Stimulated activated CD4-positive, alpha-beta T cell treated with anti-CD3 and anti-CD28 coated beads, Interleukin-1b, Interleukin-23, amount 100 ng/mL, for 48 hours (primary cell): ENCODE data around the gene CDKAL1.

ENCODE experiments used
- DNase-seq: peaks from one replicate; pipeline ENCODE4 v3.0.0-alpha.2; 2020

CDKAL1 gene

GRCh38 chr6:20933057-20933788, 399.0 kb downstream of the CDKAL1 start:
- no peak for DNase-seq

DNA sequence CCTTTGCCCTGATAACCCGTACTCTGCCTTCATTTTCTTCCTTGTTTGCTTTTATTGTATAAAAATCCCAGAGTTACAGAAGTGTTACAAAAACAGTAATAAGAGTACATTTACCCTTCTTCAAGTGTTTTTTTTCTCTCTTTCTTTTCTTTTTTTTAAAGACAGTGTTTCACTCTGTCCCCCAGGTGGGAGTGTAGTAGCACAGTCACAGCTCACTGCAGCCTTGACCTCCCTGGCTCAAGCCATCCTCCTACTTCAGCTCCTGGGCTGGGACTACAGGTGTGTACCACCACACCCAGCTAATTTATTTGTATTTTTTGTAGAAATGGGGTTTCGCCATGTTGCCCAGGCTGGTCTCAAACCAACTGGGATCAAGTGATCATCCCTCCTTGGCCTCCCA, 402.7 kb downstream of the CDKAL1 start:
- no peak for DNase-seq

GRCh38 chr6:20939161-20939775, 405.0 kb downstream of the CDKAL1 start:
- DNase-seq, result no peak

DNA sequence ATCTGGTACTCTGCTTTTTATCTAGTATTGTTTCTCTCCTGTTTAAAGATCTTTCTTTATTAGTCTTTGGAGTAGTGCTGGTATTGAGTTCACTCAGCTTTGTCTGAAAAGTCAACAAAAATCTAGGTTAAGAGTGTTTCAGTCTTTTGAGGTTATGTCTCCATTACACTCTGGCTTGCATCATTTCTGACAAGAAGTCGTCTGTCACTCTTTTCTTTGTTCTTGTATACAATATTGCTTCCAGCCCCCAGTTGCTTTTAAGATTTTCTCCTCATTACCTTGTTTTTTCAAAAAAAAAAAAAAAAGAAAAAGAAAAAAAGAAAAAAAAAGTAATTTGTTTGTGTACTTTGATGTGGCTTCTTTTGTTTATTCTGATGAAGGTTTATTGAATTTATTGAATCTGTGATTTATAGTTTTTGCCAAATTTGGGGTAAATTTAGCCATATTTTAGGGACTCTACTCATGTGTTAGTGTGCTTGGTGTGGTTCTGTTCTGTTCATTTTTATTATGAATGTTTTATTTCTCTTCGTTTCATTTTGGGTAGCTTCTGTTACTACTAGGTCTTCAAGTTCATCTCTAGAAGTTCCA, 408.9 kb downstream of the CDKAL1 start:
- no peak for DNase-seq

DNA sequence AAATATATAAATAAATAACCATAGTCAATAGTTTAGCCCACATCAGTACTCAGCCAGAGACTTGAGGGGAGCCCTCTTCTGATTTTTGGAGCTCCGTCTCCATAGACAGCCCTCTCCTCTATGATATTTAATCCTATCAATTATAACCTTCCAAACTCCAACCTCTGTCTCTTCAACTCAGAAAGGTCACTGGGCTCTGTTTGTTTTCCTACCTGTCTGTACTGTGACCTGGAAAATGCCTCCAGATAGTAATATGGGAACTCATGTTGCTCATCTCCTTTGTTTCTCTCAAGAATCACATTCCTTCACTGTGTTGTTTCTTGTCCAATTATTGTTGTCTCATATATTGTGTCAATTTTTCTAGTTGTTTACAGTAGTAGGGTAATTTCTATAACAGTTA, 409.7 kb downstream of the CDKAL1 start:
- DNase-seq, result no peak

- DNase-seq, result no peak
Observed at GRCh38 chr6:20946022-20946421, 411.8 kb downstream of the CDKAL1 start.

DNA sequence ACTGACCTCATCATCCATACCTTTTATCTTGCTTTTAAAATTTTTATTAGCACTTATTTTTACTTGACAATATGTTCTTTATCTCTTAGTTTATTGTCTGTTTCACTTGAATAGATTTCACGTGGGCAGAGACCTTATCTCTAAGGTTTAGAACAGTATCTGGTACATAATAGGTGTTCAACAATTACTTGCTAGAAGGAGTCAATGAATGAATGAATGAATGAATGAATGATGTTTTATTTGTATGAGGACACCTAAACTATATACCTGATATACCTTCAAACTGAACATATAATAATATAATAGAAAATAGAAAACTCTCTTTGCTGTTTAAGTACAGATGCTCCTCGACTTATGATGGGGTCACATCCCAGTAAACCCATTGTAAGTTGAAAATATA, 412.6 kb downstream of the CDKAL1 start:
- DNase-seq, result no peak

- DNase-seq, result no peak
Observed at GRCh38 chr6:20947977-20948376, 413.7 kb downstream of the CDKAL1 start.

GRCh38 chr6:20948556-20948955, 414.3 kb downstream of the CDKAL1 start:
- no peak for DNase-seq

DNA sequence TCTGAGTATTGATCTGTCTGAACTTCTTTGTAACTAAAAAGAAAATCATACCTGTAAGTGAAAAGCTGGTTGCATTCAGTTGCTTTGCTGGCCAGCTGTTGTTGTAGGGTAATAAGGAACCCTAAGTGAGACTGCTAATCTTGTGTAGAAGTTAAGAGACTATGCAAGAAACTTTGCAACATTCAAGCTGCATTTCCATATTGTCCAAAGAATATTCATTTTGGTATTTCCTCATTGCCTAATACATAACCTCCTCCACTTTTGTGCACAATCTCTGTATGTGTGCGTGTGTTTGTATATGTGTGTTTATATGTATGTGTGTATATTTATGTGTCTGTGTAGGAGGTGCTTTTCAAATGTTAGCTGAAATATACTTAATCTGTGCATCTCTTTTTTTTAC, 414.9 kb downstream of the CDKAL1 start:
- no peak for DNase-seq

GRCh38 chr6:20952699-20953474, 418.6 kb downstream of the CDKAL1 start:
- DNase-seq, result no peak

- no peak for DNase-seq
Observed at GRCh38 chr6:20954315-20954714, 420.1 kb downstream of the CDKAL1 start.

DNA sequence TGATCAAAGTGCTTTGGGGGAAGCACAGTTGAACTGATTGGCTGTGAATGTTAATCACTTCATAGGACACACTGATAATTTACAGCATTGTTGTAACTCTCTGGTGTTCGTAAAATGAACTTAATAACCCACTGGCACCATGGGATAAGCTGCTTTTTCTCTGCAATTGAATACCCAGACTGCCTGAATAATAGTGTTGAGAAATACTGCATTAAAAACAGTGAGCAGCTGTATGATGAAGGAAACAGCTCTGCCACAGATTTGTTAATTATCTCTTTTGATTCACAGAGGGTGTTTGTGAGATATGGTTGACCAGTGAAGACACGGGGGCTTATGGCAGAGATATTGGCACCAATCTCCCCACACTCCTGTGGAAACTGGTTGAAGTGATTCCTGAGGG, 420.9 kb downstream of the CDKAL1 start:
- DNase-seq, result no peak

GRCh38 chr6:20955751-20956150, 421.5 kb downstream of the CDKAL1 start:
- no peak for DNase-seq

- DNase-seq, result no peak
Observed at GRCh38 chr6:20960067-20960466, 425.8 kb downstream of the CDKAL1 start.

DNA sequence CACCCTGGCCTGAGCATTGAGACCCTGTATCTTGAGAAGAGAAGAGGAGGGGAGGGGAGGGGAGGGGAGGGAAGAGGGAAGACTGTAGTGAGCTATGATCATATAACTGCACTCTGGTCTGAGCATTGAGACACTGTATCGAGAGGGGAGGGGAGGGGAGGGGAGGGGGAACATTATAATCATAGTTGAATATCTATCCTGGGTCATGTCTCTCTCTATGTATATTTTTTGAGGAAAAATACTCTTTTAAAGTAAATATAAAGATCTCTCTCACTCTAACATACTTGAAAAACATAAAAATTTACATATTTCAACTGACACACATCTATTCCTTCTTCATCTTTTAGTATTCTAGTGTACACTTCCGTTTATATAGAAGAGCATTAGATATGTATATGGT, 431.0 kb downstream of the CDKAL1 start:
- DNase-seq, result no peak

- no peak for DNase-seq
Observed at GRCh38 chr6:20965915-20966314, 431.7 kb downstream of the CDKAL1 start.

DNA sequence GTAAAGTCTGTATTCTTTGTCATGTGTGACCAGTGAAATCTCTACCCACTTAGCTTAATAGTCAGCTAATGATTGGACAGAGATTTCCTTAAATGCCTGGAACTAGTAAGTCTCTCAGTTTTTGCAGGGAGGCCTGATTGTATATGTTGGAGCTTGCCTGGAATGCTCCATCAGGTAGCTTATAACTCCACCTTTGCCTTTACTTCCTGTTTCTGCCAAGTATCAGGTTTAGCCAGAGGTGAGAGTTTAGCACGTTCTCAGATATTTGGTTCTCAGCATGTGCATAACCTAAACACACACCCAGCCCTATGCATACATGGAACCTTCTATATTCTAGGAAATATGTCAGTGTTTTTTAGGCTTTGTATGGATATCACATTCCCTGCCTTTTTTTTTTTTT, 435.3 kb downstream of the CDKAL1 start:
- DNase-seq, result no peak

GRCh38 chr6:20976391-20976918, 442.2 kb downstream of the CDKAL1 start:
- no peak for DNase-seq

- no peak for DNase-seq
Observed at GRCh38 chr6:20978151-20978614, 443.9 kb downstream of the CDKAL1 start.

GRCh38 chr6:20979076-20979475, 444.8 kb downstream of the CDKAL1 start:
- DNase-seq, result no peak

GRCh38 chr6:20983961-20984360, 449.7 kb downstream of the CDKAL1 start:
- no peak for DNase-seq

GRCh38 chr6:20985821-20986220, 451.6 kb downstream of the CDKAL1 start:
- DNase-seq, result no peak
